ENCODE measurements around the gene GATAD2B.

The GATAD2B gene

GRCh38 chr1:153958961-153959260 is 36.1 kb upstream of the GATAD2B start:
- H3K27me3 ChIP-seq (ENCODE audit: insufficient read depth, low read length, poor library complexity, severe bottlenecking): no peaks in the 10 kb centered on the region
- peak overlapping the region; percentile 43 for H3K9ac ChIP-seq (ENCODE audit: low read depth, low read length, poor library complexity, severe bottlenecking)
- peaks cover under 1% of the 10 kb centered on the region; the same call in 1 of the 2 replicates for H3K36me3 ChIP-seq (ENCODE audit: insufficient read depth, low read length)
- H3K9me2 ChIP-seq (replicated peaks; ENCODE audit: low read depth, low read length): no peaks in the 10 kb centered on the region
- peaks cover 60% of the 10 kb centered on the region for H3K4me1 ChIP-seq (ENCODE audit: insufficient read depth, low read length, poor library complexity, severe bottlenecking)
- no peaks in the 10 kb centered on the region for H3K9me3 ChIP-seq (ENCODE audit: insufficient read depth, low read depth, low read length)
- no peak overlapping the region for H2AFZ ChIP-seq (ENCODE audit: low read length)
- H3K4me3 ChIP-seq (ENCODE audit: low read length, poor library complexity, severe bottlenecking): peak overlapping the region; percentile 91
- H3K79me2 ChIP-seq (ENCODE audit: insufficient read depth, low read length): peaks cover 64% of the 10 kb centered on the region
- TF ChIP-seq EZH2phosphoT487 (IDR thresholded peaks at IDR 0.05; ENCODE audit: borderline replicate concordance) (no peak), CTCF (conservative IDR thresholded peaks at IDR 0.05; ENCODE audit: low read length) (no peak)
- peaks cover 38% of the 10 kb centered on the region for H4K20me1 ChIP-seq (ENCODE audit: insufficient read depth, low read length, poor library complexity, severe bottlenecking)
- H3K4me2 ChIP-seq (ENCODE audit: low read depth, low read length, poor library complexity, severe bottlenecking): peak overlapping the region; percentile 51
- H3F3A ChIP-seq (ENCODE audit: low read depth): no peaks in the 10 kb centered on the region

GRCh38 chr1:153958111-153958960 is 35.6 kb upstream of the GATAD2B start, which contains the start of gene CRTC2:
TSS of gene CRTC2 (minus strand) at chr1:153958612. CDS start at chr1:153958497, 115 bp downstream.
- Histone ChIP-seq H3K4me2 (ENCODE audit: low read depth, low read length, poor library complexity, severe bottlenecking) (peak within 1 kb of the TSS; percentile 92), H3K4me3 (ENCODE audit: low read length, poor library complexity, severe bottlenecking) (peak within 1 kb of the TSS; percentile 91), H3K9me2 (replicated peaks; ENCODE audit: low read depth, low read length) (no peaks in the 10 kb centered on the region), H3K9me3 (ENCODE audit: insufficient read depth, low read depth, low read length) (no peaks in the 10 kb centered on the region), H3K4me1 (ENCODE audit: insufficient read depth, low read length, poor library complexity, severe bottlenecking) (peaks cover 63% of the 10 kb centered on the region), H3K36me3 (ENCODE audit: insufficient read depth, low read length) (peaks cover 4% of the 10 kb centered on the region; the same call in 1 of the 2 replicates), H3K79me2 (ENCODE audit: insufficient read depth, low read length) (peaks cover 67% of the 10 kb centered on the region), H2AFZ (ENCODE audit: low read length) (peak within 1 kb of the TSS; percentile 76; the same call in 1 of the 2 replicates), H3K27me3 (ENCODE audit: insufficient read depth, low read length, poor library complexity, severe bottlenecking) (no peaks in the 10 kb centered on the region), H3K9ac (ENCODE audit: low read depth, low read length, poor library complexity, severe bottlenecking) (peak within 1 kb of the TSS; percentile 85), H3F3A (ENCODE audit: low read depth) (no peaks in the 10 kb centered on the region), H4K20me1 (ENCODE audit: insufficient read depth, low read length, poor library complexity, severe bottlenecking) (peaks cover 41% of the 10 kb centered on the region)
- TF ChIP-seq CTCF (conservative IDR thresholded peaks at IDR 0.05; ENCODE audit: low read length) (no peak; the same call in 1 of the 2 replicates), EZH2phosphoT487 (IDR thresholded peaks at IDR 0.05; ENCODE audit: borderline replicate concordance) (no peak)

GRCh38 chr1:153957744-153958110 is 35.0 kb upstream of the GATAD2B start:
- peak overlapping the region; percentile 85 for H3K9ac ChIP-seq (ENCODE audit: low read depth, low read length, poor library complexity, severe bottlenecking)
- peaks cover 4% of the 10 kb centered on the region; the same call in 1 of the 2 replicates for H3K36me3 ChIP-seq (ENCODE audit: insufficient read depth, low read length)
- H3K4me2 ChIP-seq (ENCODE audit: low read depth, low read length, poor library complexity, severe bottlenecking): peak overlapping the region; percentile 92
- no peaks in the 10 kb centered on the region for H3K9me2 ChIP-seq (replicated peaks; ENCODE audit: low read depth, low read length)
- no peaks in the 10 kb centered on the region for H3K27me3 ChIP-seq (ENCODE audit: insufficient read depth, low read length, poor library complexity, severe bottlenecking)
- TF ChIP-seq EZH2phosphoT487 (IDR thresholded peaks at IDR 0.05; ENCODE audit: borderline replicate concordance) (no peak), CTCF (conservative IDR thresholded peaks at IDR 0.05; ENCODE audit: low read length) (no peak)
- no peaks in the 10 kb centered on the region for H3K9me3 ChIP-seq (ENCODE audit: insufficient read depth, low read depth, low read length)
- peak overlapping the region; percentile 91 for H3K4me3 ChIP-seq (ENCODE audit: low read length, poor library complexity, severe bottlenecking)
- H3K4me1 ChIP-seq (ENCODE audit: insufficient read depth, low read length, poor library complexity, severe bottlenecking): peaks cover 58% of the 10 kb centered on the region
- H3F3A ChIP-seq (ENCODE audit: low read depth): no peaks in the 10 kb centered on the region
- H3K79me2 ChIP-seq (ENCODE audit: insufficient read depth, low read length): peaks cover 64% of the 10 kb centered on the region
- peaks cover 42% of the 10 kb centered on the region for H4K20me1 ChIP-seq (ENCODE audit: insufficient read depth, low read length, poor library complexity, severe bottlenecking)
- H2AFZ ChIP-seq (ENCODE audit: low read length): peak overlapping the region; percentile 76; the same call in 1 of the 2 replicates

Data from Loucy (cell line).